H9 (cell line): ENCODE results near the gene RASSF3. TPM values are rescaled to one million over a fixed set of nuclear protein-coding genes. Genes with fewer than 3 reads are reported as not detected.
"Not testable (repeated sequence)": the region's sequence is repeated elsewhere in the genome, so short reads cannot be mapped to it uniquely, and the experiment has no call there.

ENCODE experiments used
- DNase-seq: peaks from one replicate; pipeline ENCODE4 v3.0.0-alpha.2; 2017
- H2AFZ ChIP-seq: one replicate; pipeline ENCODE4 v1.6.1; 2013; ENCODE audit warnings: mild to moderate bottlenecking, low read length, control low read depth, moderate library complexity
- H2AK5ac ChIP-seq: 2 replicates; pipeline ENCODE4 v1.6.1; 2013; ENCODE audit warnings: low read length, control low read depth, mixed read lengths; ENCODE audit not compliant: insufficient read length
- H2BK120ac ChIP-seq: one replicate; pipeline ENCODE4 v1.6.1; 2013; ENCODE audit warnings: low read depth, mild to moderate bottlenecking, low read length, control low read depth, inconsistent platforms; ENCODE audit not compliant: poor library complexity, severe bottlenecking
- H2BK12ac ChIP-seq: 2 replicates; pipeline ENCODE4 v1.6.1; 2013; ENCODE audit warnings: low read length, control low read depth, mixed read lengths, low read depth; ENCODE audit not compliant: insufficient read length
- H2BK15ac ChIP-seq: 2 replicates; pipeline ENCODE4 v1.6.1; 2013; ENCODE audit warnings: low read depth, low read length, control low read depth
- H2BK20ac ChIP-seq: one replicate; pipeline ENCODE4 v1.6.1; 2013; ENCODE audit warnings: low read depth, mild to moderate bottlenecking, low read length, control low read depth, inconsistent platforms; ENCODE audit not compliant: poor library complexity, severe bottlenecking
- H2BK5ac ChIP-seq: 2 replicates; pipeline ENCODE4 v1.6.1; 2013; ENCODE audit warnings: low read length, control low read depth, mixed read lengths; ENCODE audit not compliant: insufficient read length
- H3K14ac ChIP-seq: 2 replicates; pipeline ENCODE4 v1.6.1; 2013; ENCODE audit warnings: low read length, control low read depth; ENCODE audit not compliant: insufficient read depth
- H3K18ac ChIP-seq: 2 replicates; pipeline ENCODE4 v1.6.1; 2013; ENCODE audit warnings: low read depth, mild to moderate bottlenecking, mixed read lengths, low read length, control low read depth; ENCODE audit not compliant: insufficient read length
- H3K23ac ChIP-seq: 2 replicates; pipeline ENCODE4 v1.6.1; 2013; ENCODE audit warnings: low read length, control low read depth, mixed read lengths, low read depth; ENCODE audit not compliant: insufficient read length
- H3K23me2 ChIP-seq: 2 replicates; pipeline ENCODE4 v1.6.1; 2013; ENCODE audit warnings: low read depth, mild to moderate bottlenecking, mixed read lengths, low read length, control low read depth; ENCODE audit not compliant: insufficient read length, poor library complexity, severe bottlenecking
- H3K27ac ChIP-seq: 2 replicates; pipeline ENCODE4 v1.5.1; 2013; ENCODE audit warnings: low read length, control low read depth, mixed read lengths, low read depth; ENCODE audit not compliant: insufficient read length
- H3K27me3 ChIP-seq: 2 replicates; pipeline ENCODE4 v1.6.1; 2013; ENCODE audit warnings: low read length, control low read depth, inconsistent platforms; ENCODE audit not compliant: insufficient read depth
- H3K4ac ChIP-seq: 2 replicates; pipeline ENCODE4 v1.6.1; 2013; ENCODE audit warnings: low read depth, mild to moderate bottlenecking, control low read depth, inconsistent platforms, low read length, moderate library complexity
- H3K4me1 ChIP-seq: 2 replicates; pipeline ENCODE4 v1.6.1; 2013; ENCODE audit warnings: low read length, control low read depth, inconsistent platforms; ENCODE audit not compliant: insufficient read depth
- H3K4me2 ChIP-seq: 2 replicates; pipeline ENCODE4 v1.6.1; 2013; ENCODE audit warnings: low read length, control low read depth, mixed read lengths; ENCODE audit not compliant: insufficient read length, insufficient read depth
- H3K56ac ChIP-seq: 2 replicates; pipeline ENCODE4 v1.6.1; 2013; ENCODE audit warnings: low read depth, mild to moderate bottlenecking, mixed read lengths, low read length, control low read depth; ENCODE audit not compliant: insufficient read length
- H3K79me1 ChIP-seq: 2 replicates; pipeline ENCODE4 v1.6.1; 2013; ENCODE audit warnings: low read depth, mild to moderate bottlenecking, moderate library complexity, low read length, control low read depth, inconsistent platforms; ENCODE audit not compliant: insufficient read depth, poor library complexity, severe bottlenecking
- H3K79me2 ChIP-seq: 2 replicates; pipeline ENCODE4 v1.6.1; 2013; ENCODE audit warnings: low read length, control low read depth, inconsistent platforms; ENCODE audit not compliant: insufficient read depth
- H3K9ac ChIP-seq: 2 replicates; pipeline ENCODE4 v1.6.1; 2013; ENCODE audit warnings: low read length, control low read depth, mixed read lengths; ENCODE audit not compliant: insufficient read length; ENCODE audit errors: extremely low read depth
- H3K9me3 ChIP-seq: one replicate; pipeline ENCODE4 v1.6.1; 2013; ENCODE audit warnings: low read depth, low read length, inconsistent platforms; ENCODE audit not compliant: control insufficient read depth
- H3T11ph ChIP-seq: one replicate; pipeline ENCODE4 v1.6.1; 2013; ENCODE audit warnings: mild to moderate bottlenecking, low read length, control low read depth, inconsistent platforms
- H4K20me1 ChIP-seq: one replicate; pipeline ENCODE4 v1.6.1; 2013; ENCODE audit not compliant: control insufficient read depth, insufficient read length, insufficient read depth
- H4K5ac ChIP-seq: 2 replicates; pipeline ENCODE4 v1.6.1; 2013; ENCODE audit warnings: low read depth, mild to moderate bottlenecking, mixed read lengths, low read length, control low read depth; ENCODE audit not compliant: insufficient read length
- H4K8ac ChIP-seq: replicated peaks from 2 replicates; pipeline ENCODE4 v1.6.1; 2013; ENCODE audit warnings: low read length, control low read depth, mixed read lengths, low read depth; ENCODE audit not compliant: insufficient read length
- H4K91ac ChIP-seq: 2 replicates; pipeline ENCODE4 v1.6.1; 2013; ENCODE audit warnings: low read depth, mild to moderate bottlenecking, moderate library complexity, mixed read lengths, low read length, control low read depth; ENCODE audit not compliant: insufficient read length
- H3K27ac Mint-ChIP-seq, 3 experiments: 2 replicates in 2 of 3; 3 replicates in 1 of 3; pipeline ENCODE4 v1.8.0; 2020 to 2021; ENCODE audit warnings: mixed read lengths in 3 of 3, mild to moderate bottlenecking in 1 of 3, moderate library complexity in 1 of 3
- H3K27me3 Mint-ChIP-seq: 2 replicates; pipeline ENCODE4 v1.8.0; 2021; ENCODE audit warnings: low read depth, mild to moderate bottlenecking, moderate library complexity, mixed read lengths
- H3K36me3 Mint-ChIP-seq, 3 experiments: 2 replicates in 2 of 3; 3 replicates in 1 of 3; pipeline ENCODE4 v1.8.0; 2020 to 2021; ENCODE audit warnings: low read depth in 3 of 3, mixed read lengths in 3 of 3; ENCODE audit not compliant: insufficient read depth in 1 of 3
- H3K4me1 Mint-ChIP-seq, 2 experiments: 2 replicates each; pipeline ENCODE4 v1.8.0; 2020; ENCODE audit warnings: mixed read lengths in 2 of 2
- H3K4me3 Mint-ChIP-seq, 2 experiments: 2 replicates in 1 of 2; 3 replicates in 1 of 2; pipeline ENCODE4 v1.8.0; 2020 to 2021; ENCODE audit warnings: mild to moderate bottlenecking in 2 of 2, mixed read lengths in 2 of 2, moderate library complexity in 1 of 2
- H3K9me3 Mint-ChIP-seq, 2 experiments: 2 replicates in 1 of 2; 3 replicates in 1 of 2; pipeline ENCODE4 v1.8.0; 2020; ENCODE audit warnings: mild to moderate bottlenecking in 2 of 2, mixed read lengths in 2 of 2, moderate library complexity in 1 of 2
- WGBS: extraction: QIAGEN DNeasy Blood & Tissue Kit; methylation state at CpG from one replicate; pipeline ENCODE4 v1.1.7; 2013; ENCODE audit warnings: missing lambda C conversion rate, low lambda C conversion rate, mixed read lengths; ENCODE audit not compliant: insufficient read length; ENCODE audit errors: extremely low coverage; 5-methylcytosine and 5-hydroxymethylcytosine counted together
- total RNA-seq: library from RNA; stranded (reverse); gene quantifications from 2 replicates; pipeline ENCODE4 v1.2.1, GENCODE V29; 2021
- TF ChIP-seq, protein P1 (sequence below): fragments of 200-600 bp; sonication (generic); conservative IDR thresholded peaks from 3 replicates; pipeline ENCODE4 v1.8.0; 2021; ENCODE audit warnings: antibody characterized with exemption, mild to moderate bottlenecking

Gene RASSF3
- total RNA-seq, 1 experiment from 2014 or later, result 45.1 TPM

DNA sequence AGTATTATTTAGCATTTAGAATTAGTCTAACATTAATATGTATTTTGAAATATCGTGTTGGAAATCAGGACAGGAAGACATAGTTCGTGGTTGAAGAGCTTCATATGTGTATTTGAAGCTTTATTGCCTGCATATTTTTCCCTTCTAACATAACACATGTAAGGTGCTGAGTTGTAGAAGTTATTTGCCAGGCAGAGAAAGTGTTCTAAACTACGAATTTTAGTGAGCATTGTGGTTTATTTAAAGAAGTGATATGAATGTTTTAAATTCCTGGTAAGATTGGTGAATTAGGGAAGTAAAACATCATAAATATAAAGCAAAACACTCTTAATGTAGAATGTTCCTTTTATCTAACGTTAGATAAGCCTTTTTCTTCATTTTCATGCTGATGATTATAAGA, 2.5 kb downstream of the RASSF3 start:
- H3K9ac ChIP-seq, result no peak overlapping the region
- Mint-ChIP-seq H3K9me3 (no peaks in the 10 kb centered on the region), H3K4me3 (peak overlapping the region in 1 of 2 experiments; percentile 94; a peak in 2 of 5 replicates), H3K4me1 (peaks cover 30 to 39% of the 10 kb centered on the region in 2 experiments), H3K36me3 (peaks cover 4 to 23% (median 13%) of the 10 kb centered on the region in 3 experiments; a peak in 5 of 7 replicates), H3K27ac (no peak overlapping the region), H3K27me3 (no peaks in the 10 kb centered on the region)
- no peaks in the 10 kb centered on the region for H3K27me3 ChIP-seq
- no peak overlapping the region for H2BK120ac ChIP-seq
- no peak overlapping the region for H3K4me2 ChIP-seq
- no peak overlapping the region for H3K4ac ChIP-seq
- no peak overlapping the region for H3K56ac ChIP-seq
- no peak overlapping the region for H3K14ac ChIP-seq
- no peaks in the 10 kb centered on the region for H3K9me3 ChIP-seq
- H4K5ac ChIP-seq, result no peak overlapping the region
- no peak overlapping the region for H2BK20ac ChIP-seq
- H2BK12ac ChIP-seq, result no peak overlapping the region
- H2AFZ ChIP-seq, result no peak overlapping the region
- DNase-seq, result no peak
- TF ChIP-seq, protein P1, sequence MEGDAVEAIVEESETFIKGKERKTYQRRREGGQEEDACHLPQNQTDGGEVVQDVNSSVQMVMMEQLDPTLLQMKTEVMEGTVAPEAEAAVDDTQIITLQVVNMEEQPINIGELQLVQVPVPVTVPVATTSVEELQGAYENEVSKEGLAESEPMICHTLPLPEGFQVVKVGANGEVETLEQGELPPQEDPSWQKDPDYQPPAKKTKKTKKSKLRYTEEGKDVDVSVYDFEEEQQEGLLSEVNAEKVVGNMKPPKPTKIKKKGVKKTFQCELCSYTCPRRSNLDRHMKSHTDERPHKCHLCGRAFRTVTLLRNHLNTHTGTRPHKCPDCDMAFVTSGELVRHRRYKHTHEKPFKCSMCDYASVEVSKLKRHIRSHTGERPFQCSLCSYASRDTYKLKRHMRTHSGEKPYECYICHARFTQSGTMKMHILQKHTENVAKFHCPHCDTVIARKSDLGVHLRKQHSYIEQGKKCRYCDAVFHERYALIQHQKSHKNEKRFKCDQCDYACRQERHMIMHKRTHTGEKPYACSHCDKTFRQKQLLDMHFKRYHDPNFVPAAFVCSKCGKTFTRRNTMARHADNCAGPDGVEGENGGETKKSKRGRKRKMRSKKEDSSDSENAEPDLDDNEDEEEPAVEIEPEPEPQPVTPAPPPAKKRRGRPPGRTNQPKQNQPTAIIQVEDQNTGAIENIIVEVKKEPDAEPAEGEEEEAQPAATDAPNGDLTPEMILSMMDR, result no peak
- no peak overlapping the region for H3K23ac ChIP-seq
- H3K79me2 ChIP-seq, result peaks cover 29% of the 10 kb centered on the region; the same call in 1 of the 2 replicates
- H3K4me1 ChIP-seq, result no peaks in the 10 kb centered on the region
- H3K18ac ChIP-seq, result no peak overlapping the region
- H4K8ac ChIP-seq, result no peak overlapping the region
- H4K20me1 ChIP-seq, result no peaks in the 10 kb centered on the region
- H3K27ac ChIP-seq, result no peak overlapping the region
- H4K91ac ChIP-seq, result no peak overlapping the region
- H2BK5ac ChIP-seq, result no peak overlapping the region
- H3K23me2 ChIP-seq, result peaks cover 24% of the 10 kb centered on the region
- H2BK15ac ChIP-seq, result no peak overlapping the region
- H2AK5ac ChIP-seq, result no peak overlapping the region
- WGBS, result no CpG with 5 or more reads among the region's 4 CpGs
- H3T11ph ChIP-seq, result no peak overlapping the region
- H3K79me1 ChIP-seq, result peaks cover 13% of the 10 kb centered on the region

DNA sequence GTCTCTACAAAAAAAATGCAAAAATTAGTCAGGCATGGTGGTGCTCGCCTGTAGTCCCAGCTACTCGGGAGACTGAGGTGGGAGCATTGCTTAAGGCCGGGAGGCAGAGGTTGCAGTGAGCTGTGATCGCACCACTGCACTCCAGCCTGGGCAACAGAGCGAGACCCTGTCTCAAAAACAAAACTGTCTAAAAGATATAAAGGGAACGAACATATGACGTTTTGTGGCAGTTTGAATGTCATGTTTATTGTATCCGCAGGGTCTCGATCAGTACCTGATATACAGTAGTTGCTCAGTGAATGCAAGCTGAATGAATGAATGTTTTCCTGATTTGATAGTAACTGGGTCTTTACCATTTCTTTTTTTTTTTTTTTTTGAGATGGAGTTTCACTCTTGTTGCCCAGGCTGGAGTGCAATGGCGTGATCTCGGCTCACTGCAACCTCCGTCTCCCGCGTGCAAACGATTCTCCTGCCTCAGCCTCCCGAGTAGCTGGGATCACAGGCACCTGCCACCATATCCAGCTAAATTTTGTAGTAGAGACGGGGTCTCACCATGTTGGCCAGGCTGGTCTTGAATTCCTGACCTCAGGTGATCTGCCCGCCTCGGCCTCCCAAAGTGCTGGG, 3.6 kb downstream of the RASSF3 start:
- DNase-seq, H3K27me3 ChIP-seq, H3K18ac ChIP-seq, H2BK12ac ChIP-seq, H3K27ac ChIP-seq, H3K4me1 ChIP-seq, H3K9me3 ChIP-seq, H2BK5ac ChIP-seq, H3K56ac ChIP-seq, H4K91ac ChIP-seq, H2BK120ac ChIP-seq, H3T11ph ChIP-seq, H3K9me3 Mint-ChIP-seq, H2BK20ac ChIP-seq, H2AFZ ChIP-seq, H3K23ac ChIP-seq, H3K4me2 ChIP-seq, H3K4ac ChIP-seq, H2AK5ac ChIP-seq, H3K4me3 Mint-ChIP-seq, H4K20me1 ChIP-seq, H3K27ac Mint-ChIP-seq, H3K27me3 Mint-ChIP-seq, H2BK15ac ChIP-seq, H4K8ac ChIP-seq, H3K14ac ChIP-seq, H4K5ac ChIP-seq, H3K9ac ChIP-seq: not testable (repeated sequence)
- Histone ChIP-seq H3K23me2 (peaks cover 23% of the 10 kb centered on the region), H3K79me1 (peaks cover 13% of the 10 kb centered on the region), H3K79me2 (peaks cover 30% of the 10 kb centered on the region; the same call in 1 of the 2 replicates)
- no CpG with 5 or more reads among the region's 19 CpGs for WGBS
- Mint-ChIP-seq H3K4me1 (peaks cover 24 to 34% of the 10 kb centered on the region in 2 experiments), H3K36me3 (peaks cover 4 to 23% (median 13%) of the 10 kb centered on the region in 3 experiments; a peak in 5 of 7 replicates)
